ENCODE results near the gene RPL10A.

RPL10A gene

DNA sequence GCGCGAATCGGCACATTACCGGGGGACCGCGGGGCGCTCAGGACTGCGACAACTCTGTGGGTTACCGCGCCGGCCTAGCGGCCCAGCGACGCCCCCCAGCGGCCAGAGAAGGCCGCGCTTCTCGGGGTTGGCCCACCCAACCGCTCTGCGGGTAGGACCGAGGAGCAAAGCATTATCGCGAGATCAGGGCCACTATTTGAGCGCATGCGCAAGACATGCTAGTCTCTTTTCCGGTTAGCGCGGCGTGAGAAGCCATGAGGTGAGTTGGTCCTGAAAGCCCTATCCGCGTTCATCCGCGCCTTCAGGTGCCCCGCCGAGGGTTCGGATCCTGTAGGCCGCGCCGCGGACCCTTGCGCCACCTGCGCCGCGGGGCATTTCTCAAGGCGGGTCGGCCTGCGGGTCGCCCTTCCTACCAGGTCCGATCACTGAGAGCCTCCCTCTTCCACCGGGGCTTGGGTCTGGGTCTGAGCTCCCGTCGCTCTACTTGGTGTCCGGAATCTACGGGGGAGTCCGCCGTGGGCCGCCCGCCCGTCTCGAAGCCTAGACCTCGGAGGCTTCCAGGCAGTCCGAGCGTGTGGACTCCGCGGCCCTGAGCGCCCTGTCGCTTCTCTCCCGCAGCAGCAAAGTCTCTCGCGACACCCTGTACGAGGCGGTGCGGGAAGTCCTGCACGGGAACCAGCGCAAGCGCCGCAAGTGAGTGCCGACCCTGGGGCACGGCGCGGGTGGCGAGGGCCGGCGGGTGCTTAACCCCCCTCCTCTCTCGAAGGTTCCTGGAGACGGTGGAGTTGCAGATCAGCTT lies at the start of gene RPL10A:
TSS of gene RPL10A (plus strand) at position 221 of the 799 bp plus-strand sequence. CDS start at position 255, 34 bp downstream.
- peak; percentile 96 for TF ChIP-seq CTCF (IDR thresholded peaks at IDR 0.05; ENCODE audit: insufficient read depth, low read length, missing control alignments)
- POLR2A ChIA-PET, result interaction anchor here (0.7 to 2.8 kb wide), 10 partner anchors 10 to 150 kb away, joined by 3 to 12 read pairs (median 4); partner anchors contain the start of genes PPARD and TEAD3
- DNase-seq (ENCODE audit: low read depth, low spot score), result peak; percentile 73
- CTCF ChIA-PET, result interaction anchor here (0.6 to 5.7 kb wide), 26 partner anchors 9 to 175 kb away, joined by 3 to 119 read pairs (median 5); partner anchors contain the start of genes DEF6, FANCE, PPARD and TEAD3
- H3K4me3 ChIP-seq (ENCODE audit: low read depth, low read length), result peak within 1 kb of the TSS; percentile 94

- no peak overlapping the region for H3K4me3 ChIP-seq (ENCODE audit: low read depth, low read length)
- DNase-seq (ENCODE audit: low read depth, low spot score), result peak; percentile 24
- POLR2A ChIA-PET, result interaction anchor here (0.5 to 0.6 kb wide), 2 partner anchors 52 to 77 kb away, joined by 3 to 4 read pairs; partner anchors contain the start of gene PPARD
- CTCF ChIA-PET, result interaction anchor here (1.1 to 25.2 kb wide), 17 partner anchors 8 to 125 kb away, joined by 3 to 349 read pairs (median 7); partner anchors contain the start of genes DEF6, FANCE, PPARD and RPL10A
- TF ChIP-seq CTCF (IDR thresholded peaks at IDR 0.05; ENCODE audit: insufficient read depth, low read length, missing control alignments), result peak; percentile 62
Observed at GRCh38 chr6:35419417-35419816, 48.8 kb upstream of the RPL10A start.

GRCh38 chr6:35419961-35420360 lies 48.2 kb upstream of the RPL10A start:
- no peak for TF ChIP-seq CTCF (IDR thresholded peaks at IDR 0.05; ENCODE audit: insufficient read depth, low read length, missing control alignments)
- POLR2A ChIA-PET, result no interaction called here
- no peak overlapping the region for H3K4me3 ChIP-seq (ENCODE audit: low read depth, low read length)
- CTCF ChIA-PET, result interaction anchor here (1.1 to 25.2 kb wide), 18 partner anchors 8 to 126 kb away, joined by 3 to 349 read pairs (median 7); partner anchors contain the start of genes DEF6, FANCE, PPARD and RPL10A
- no peak for DNase-seq (ENCODE audit: low read depth, low spot score)

DNA sequence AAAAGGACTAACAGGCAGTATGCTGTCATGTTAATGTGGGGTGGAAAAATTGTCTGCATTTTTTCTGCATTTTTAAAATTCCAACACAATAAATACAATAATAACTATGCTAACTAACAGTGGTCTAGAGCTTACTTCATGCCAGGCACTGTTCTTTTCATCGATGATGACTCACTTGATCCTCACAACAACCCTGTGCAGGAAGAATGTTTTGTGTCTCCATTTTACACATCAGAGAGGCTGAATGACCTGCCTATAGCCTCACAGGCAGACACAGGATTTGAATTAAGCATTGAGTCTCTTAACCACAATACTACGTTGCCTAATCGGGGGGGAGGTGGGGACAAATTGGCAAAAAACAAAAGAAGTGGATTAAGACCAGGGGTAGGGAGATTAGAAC lies 42.9 kb upstream of the RPL10A start:
- ChIA-PET CTCF (interaction anchor here (0.9 to 25.2 kb wide), 4 partner anchors 9 to 83 kb away, joined by 3 to 349 read pairs (median 38); partner anchors contain the start of genes FANCE and PPARD), POLR2A (interaction anchor here (0.8 to 0.9 kb wide), 2 partner anchors 13 to 54 kb away, joined by 3 to 4 read pairs; no protein-coding TSS in a partner anchor)
- no peak for TF ChIP-seq CTCF (IDR thresholded peaks at IDR 0.05; ENCODE audit: insufficient read depth, low read length, missing control alignments)
- no peak overlapping the region for H3K4me3 ChIP-seq (ENCODE audit: low read depth, low read length)
- DNase-seq (ENCODE audit: low read depth, low spot score), result peak; percentile 84

GRCh38 chr6:35426074-35426473 lies 42.1 kb upstream of the RPL10A start:
- TF ChIP-seq CTCF (IDR thresholded peaks at IDR 0.05; ENCODE audit: insufficient read depth, low read length, missing control alignments), result no peak
- POLR2A ChIA-PET, result no interaction called here
- no peak overlapping the region for H3K4me3 ChIP-seq (ENCODE audit: low read depth, low read length)
- no peak for DNase-seq (ENCODE audit: low read depth, low spot score)
- CTCF ChIA-PET, result interaction anchor here (3.5 to 25.2 kb wide), 3 partner anchors 10 to 84 kb away, joined by 23 to 349 read pairs (median 53); partner anchors contain the start of genes FANCE and PPARD

GRCh38 chr6:35427435-35427834 lies 40.8 kb upstream of the RPL10A start:
- ChIA-PET POLR2A (interaction anchor here (1.3 kb wide), 1 partner anchor 12 kb away, joined by 4 read pairs; no protein-coding TSS in a partner anchor), CTCF (interaction anchor here (0.9 to 25.2 kb wide), 7 partner anchors 8 to 103 kb away, joined by 3 to 349 read pairs (median 6); partner anchors contain the start of genes FANCE and PPARD)
- TF ChIP-seq CTCF (IDR thresholded peaks at IDR 0.05; ENCODE audit: insufficient read depth, low read length, missing control alignments), result no peak
- H3K4me3 ChIP-seq (ENCODE audit: low read depth, low read length), result no peak overlapping the region
- DNase-seq (ENCODE audit: low read depth, low spot score), result no peak

Measured in AG04449 (cell line).